Activated naive CD4-positive, alpha-beta T cell treated with anti-CD3 and anti-CD28 coated beads, Interleukin-2, amount 10 ng/mL, durations not matched to agents 7 days and 5 days (primary cell): ENCODE data around the gene ZDHHC11B.
"Not testable (repeated sequence)": the region's sequence is repeated elsewhere in the genome, so short reads cannot be mapped to it uniquely, and the experiment has no call there.

Source experiments
- CTCF ChIA-PET: fragments of 350-600 bp; sonication (Branson Sonifier 250); formaldehyde crosslinking; loops from one replicate; lab custom pipeline; 2021; ENCODE audit warnings: antibody characterized with exemption; lab: Charles Lee
- DNase-seq: peaks from one replicate; pipeline ENCODE4 v3.0.0-alpha.2; 2020
- H3K27ac Mint-ChIP-seq: one replicate; pipeline ENCODE4 v1.8.0; 2021; ENCODE audit warnings: mild to moderate bottlenecking, moderate library complexity, mixed read lengths
- H3K27me3 Mint-ChIP-seq: one replicate; pipeline ENCODE4 v1.8.0; 2021; ENCODE audit warnings: mild to moderate bottlenecking, mixed read lengths
- H3K36me3 Mint-ChIP-seq: one replicate; pipeline ENCODE4 v1.8.0; 2021; ENCODE audit warnings: mixed read lengths
- H3K4me1 Mint-ChIP-seq: one replicate; pipeline ENCODE4 v1.8.0; 2021; ENCODE audit warnings: mixed read lengths
- H3K4me3 Mint-ChIP-seq: one replicate; pipeline ENCODE4 v1.8.0; 2021; ENCODE audit warnings: mild to moderate bottlenecking, moderate library complexity, mixed read lengths
- H3K9me3 Mint-ChIP-seq: one replicate; pipeline ENCODE4 v1.8.0; 2021; ENCODE audit warnings: mixed read lengths

Gene ZDHHC11B

GRCh38 chr5:688348-689010, 96.0 kb downstream of the ZDHHC11B start:
- H3K36me3 Mint-ChIP-seq, DNase-seq, H3K27ac Mint-ChIP-seq, H3K4me1 Mint-ChIP-seq, CTCF ChIA-PET, H3K4me3 Mint-ChIP-seq, H3K9me3 Mint-ChIP-seq: not testable (repeated sequence)
- peaks cover 14% of the 10 kb centered on the region for H3K27me3 Mint-ChIP-seq

GRCh38 chr5:686936-687335, 97.6 kb downstream of the ZDHHC11B start:
- DNase-seq, H3K4me1 Mint-ChIP-seq, CTCF ChIA-PET, H3K4me3 Mint-ChIP-seq, H3K27me3 Mint-ChIP-seq, H3K36me3 Mint-ChIP-seq, H3K27ac Mint-ChIP-seq, H3K9me3 Mint-ChIP-seq: not testable (repeated sequence)

- H3K4me3 Mint-ChIP-seq, H3K27ac Mint-ChIP-seq, CTCF ChIA-PET, H3K36me3 Mint-ChIP-seq, DNase-seq, H3K4me1 Mint-ChIP-seq, H3K9me3 Mint-ChIP-seq, H3K27me3 Mint-ChIP-seq: not testable (repeated sequence)
Observed at GRCh38 chr5:686172-686523, 98.4 kb downstream of the ZDHHC11B start.

- Mint-ChIP-seq H3K27me3 (peaks cover 5% of the 10 kb centered on the region), H3K36me3 (no peaks in the 10 kb centered on the region), H3K27ac (no peak overlapping the region), H3K4me3 (no peak overlapping the region), H3K9me3 (no peaks in the 10 kb centered on the region), H3K4me1 (no peaks in the 10 kb centered on the region)
- no peak for DNase-seq
- CTCF ChIA-PET, result no interaction called here
Observed at GRCh38 chr5:685262-686171, 99.0 kb downstream of the ZDHHC11B start.

GRCh38 chr5:684751-685216, 99.7 kb downstream of the ZDHHC11B start:
- H3K27me3 Mint-ChIP-seq, result peaks cover 5% of the 10 kb centered on the region
- H3K27ac Mint-ChIP-seq, result no peak overlapping the region
- no peaks in the 10 kb centered on the region for H3K4me1 Mint-ChIP-seq
- CTCF ChIA-PET, result no interaction called here
- no peak overlapping the region for H3K4me3 Mint-ChIP-seq
- no peaks in the 10 kb centered on the region for H3K9me3 Mint-ChIP-seq
- no peak for DNase-seq
- no peaks in the 10 kb centered on the region for H3K36me3 Mint-ChIP-seq

- H3K4me1 Mint-ChIP-seq, result no peaks in the 10 kb centered on the region
- CTCF ChIA-PET, result no interaction called here
- DNase-seq, result peak; percentile 16
- H3K27me3 Mint-ChIP-seq, result peaks cover 5% of the 10 kb centered on the region
- no peak overlapping the region for H3K27ac Mint-ChIP-seq
- H3K9me3 Mint-ChIP-seq, result no peaks in the 10 kb centered on the region
- H3K36me3 Mint-ChIP-seq, result no peaks in the 10 kb centered on the region
- no peak overlapping the region for H3K4me3 Mint-ChIP-seq
Observed at GRCh38 chr5:683551-684481, 100.7 kb downstream of the ZDHHC11B start.

- H3K27ac Mint-ChIP-seq, H3K36me3 Mint-ChIP-seq, H3K4me3 Mint-ChIP-seq, H3K4me1 Mint-ChIP-seq, H3K9me3 Mint-ChIP-seq, H3K27me3 Mint-ChIP-seq, DNase-seq, CTCF ChIA-PET: not testable (repeated sequence)
Observed at GRCh38 chr5:682651-683358, 101.7 kb downstream of the ZDHHC11B start.

GRCh38 chr5:682216-682615, 102.3 kb downstream of the ZDHHC11B start:
- H3K27me3 Mint-ChIP-seq, H3K27ac Mint-ChIP-seq, H3K36me3 Mint-ChIP-seq, DNase-seq, H3K9me3 Mint-ChIP-seq, H3K4me1 Mint-ChIP-seq, H3K4me3 Mint-ChIP-seq, CTCF ChIA-PET: not testable (repeated sequence)

GRCh38 chr5:681317-682191, 103.0 kb downstream of the ZDHHC11B start:
- H3K4me3 Mint-ChIP-seq, H3K27ac Mint-ChIP-seq, H3K9me3 Mint-ChIP-seq, CTCF ChIA-PET, H3K36me3 Mint-ChIP-seq, DNase-seq, H3K4me1 Mint-ChIP-seq, H3K27me3 Mint-ChIP-seq: not testable (repeated sequence)

- H3K27me3 Mint-ChIP-seq, H3K36me3 Mint-ChIP-seq, DNase-seq, H3K9me3 Mint-ChIP-seq, CTCF ChIA-PET, H3K4me1 Mint-ChIP-seq, H3K27ac Mint-ChIP-seq, H3K4me3 Mint-ChIP-seq: not testable (repeated sequence)
Observed at GRCh38 chr5:680836-681235, 103.7 kb downstream of the ZDHHC11B start.

GRCh38 chr5:680118-680795, 104.3 kb downstream of the ZDHHC11B start:
- H3K36me3 Mint-ChIP-seq, H3K27ac Mint-ChIP-seq, H3K9me3 Mint-ChIP-seq, H3K27me3 Mint-ChIP-seq, H3K4me1 Mint-ChIP-seq, H3K4me3 Mint-ChIP-seq, DNase-seq, CTCF ChIA-PET: not testable (repeated sequence)

- H3K27me3 Mint-ChIP-seq, H3K36me3 Mint-ChIP-seq, H3K4me3 Mint-ChIP-seq, H3K9me3 Mint-ChIP-seq, H3K4me1 Mint-ChIP-seq, CTCF ChIA-PET, H3K27ac Mint-ChIP-seq: not testable (repeated sequence)
- peak; percentile 17 for DNase-seq
Observed at GRCh38 chr5:679166-679895, 105.2 kb downstream of the ZDHHC11B start.
